HG03354 (cell line): ENCODE data around the gene IL6.
"Not testable (repeated sequence)": the region's sequence is repeated elsewhere in the genome, so short reads cannot be mapped to it uniquely, and the experiment has no call there.

ENCODE experiments used
- ATAC-seq: cut with Tn5 transposase; IDR thresholded peaks from one replicate; pipeline ENCODE4 v1.9.1; 2021; ENCODE audit warnings: mild to moderate bottlenecking; ENCODE audit not compliant: unreplicated experiment, poor library complexity, severe bottlenecking

IL6 gene

GRCh38 chr7:22771194-22771871 is 44.3 kb downstream of the IL6 start:
- ATAC-seq, result no peak

GRCh38 chr7:22771872-22772228 is 44.9 kb downstream of the IL6 start:
- no peak for ATAC-seq

- no peak for ATAC-seq
Measured at GRCh38 chr7:22772885-22773284, 45.9 kb downstream of the IL6 start.

- ATAC-seq, result no peak
Measured at GRCh38 chr7:22776964-22777363, 50.0 kb downstream of the IL6 start.

GRCh38 chr7:22779730-22780323 is 52.8 kb downstream of the IL6 start:
- not testable (repeated sequence) for ATAC-seq

GRCh38 chr7:22781230-22781711 is 54.3 kb downstream of the IL6 start:
- ATAC-seq, result no peak
